ENCODE measurements around the gene CLSTN2. TPM values are rescaled to one million over a fixed set of nuclear protein-coding genes. Genes with fewer than 3 reads are reported as not detected.

Gene CLSTN2
- total and polyA plus RNA-seq, 8 donors = 0.31 to 1.1 (median 0.61) TPM

- peaks cover 0 to 4% of the 10 kb centered on the region in 2 donors for H3K9me3 ChIP-seq
- H3K4me3 ChIP-seq = no peak overlapping the region
- DNase-seq = no peak
- no peak for ATAC-seq
- no peaks in the 10 kb centered on the region for H3K36me3 ChIP-seq
- no peak overlapping the region for H3K27ac ChIP-seq
- no peaks in the 10 kb centered on the region for H3K27me3 ChIP-seq
- no peak for TF ChIP-seq CTCF (IDR thresholded peaks at IDR 0.05)
- intact Hi-C loops (cut with DNase I) = no loop called here
- H3K4me1 ChIP-seq = no peaks in the 10 kb centered on the region
These were observed 409.1 kb downstream of the CLSTN2 start for GRCh38 chr3:140344082-140344454.

DNA sequence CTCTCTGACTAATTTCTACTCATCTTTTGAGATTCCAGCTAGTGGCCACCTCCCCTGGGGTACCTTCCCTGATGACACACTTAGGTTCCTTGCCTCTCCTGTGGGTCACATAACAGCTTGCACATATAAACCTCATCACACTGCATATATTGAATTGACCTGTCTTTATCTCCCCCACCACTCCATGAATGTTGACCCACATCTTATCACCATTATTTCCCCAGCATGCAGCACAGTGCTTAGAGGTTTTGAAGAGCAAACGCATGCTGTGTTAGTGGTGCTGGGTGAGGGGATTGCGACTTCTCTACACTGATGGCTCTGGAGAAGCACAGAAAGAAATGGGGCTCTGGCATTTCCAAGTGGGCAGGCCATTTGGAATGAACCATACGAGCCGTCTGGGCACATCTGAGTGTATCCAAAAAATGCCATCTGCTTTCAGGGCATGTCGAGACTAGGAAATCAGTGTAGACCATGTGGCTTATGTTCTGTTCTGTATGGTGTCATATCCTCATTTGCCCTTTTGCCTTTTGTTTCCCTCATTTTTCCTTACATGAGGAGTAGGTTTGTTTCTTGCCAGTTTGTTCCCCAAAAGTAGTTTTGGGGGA, 409.7 kb downstream of the CLSTN2 start:
- Histone ChIP-seq H3K4me1 (no peaks in the 10 kb centered on the region), H3K27me3 (no peaks in the 10 kb centered on the region), H3K36me3 (no peaks in the 10 kb centered on the region), H3K4me3 (no peak overlapping the region), H3K27ac (no peak overlapping the region), H3K9me3 (peaks cover 0 to 6% of the 10 kb centered on the region in 2 donors)
- ATAC-seq (no peak), DNase-seq (no peak)
- no peak for TF ChIP-seq CTCF (IDR thresholded peaks at IDR 0.05)
- intact Hi-C loops (cut with DNase I) = no loop called here

GRCh38 chr3:140347151-140347550, 412.2 kb downstream of the CLSTN2 start:
- no peaks in the 10 kb centered on the region for H3K4me1 ChIP-seq
- intact Hi-C loops (cut with DNase I) = no loop called here
- no peak overlapping the region for H3K27ac ChIP-seq
- no peak for ATAC-seq
- H3K27me3 ChIP-seq = no peaks in the 10 kb centered on the region
- peaks cover 0 to 6% of the 10 kb centered on the region in 2 donors for H3K9me3 ChIP-seq
- no peak for TF ChIP-seq CTCF (IDR thresholded peaks at IDR 0.05)
- no peak overlapping the region for H3K4me3 ChIP-seq
- H3K36me3 ChIP-seq = no peaks in the 10 kb centered on the region
- peak in 1 of 4 donors; percentile 38 for DNase-seq

- TF ChIP-seq CTCF (IDR thresholded peaks at IDR 0.05) = no peak
- intact Hi-C loops (cut with DNase I) = no loop called here
- no peak for DNase-seq
These were observed 415.0 kb downstream of the CLSTN2 start for GRCh38 chr3:140349938-140350337.

DNA sequence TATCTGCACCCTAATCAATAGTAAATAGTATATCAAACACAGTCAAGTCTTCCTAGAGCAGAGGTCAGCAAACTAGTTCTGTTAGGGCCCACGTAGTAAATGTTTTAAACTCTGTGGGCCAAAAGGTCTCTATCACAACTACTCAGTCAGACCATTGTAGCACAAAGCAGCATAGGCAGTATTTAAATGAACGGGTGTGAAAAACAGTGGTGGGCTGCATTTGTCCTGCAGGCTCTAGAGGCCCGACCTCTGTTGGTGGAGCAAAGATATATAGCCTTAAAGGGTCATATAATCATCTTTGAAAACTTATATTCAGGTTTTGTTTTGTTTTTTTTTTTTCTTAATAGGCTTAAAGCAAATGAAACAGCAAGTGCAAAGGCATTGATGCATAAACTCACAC, 416.5 kb downstream of the CLSTN2 start:
- no peak overlapping the region for H3K27ac ChIP-seq
- DNase-seq = no peak
- no peak for TF ChIP-seq CTCF (IDR thresholded peaks at IDR 0.05)
- H3K9me3 ChIP-seq = peaks cover 0 to 6% of the 10 kb centered on the region in 2 donors
- H3K27me3 ChIP-seq = no peaks in the 10 kb centered on the region
- intact Hi-C loops (cut with DNase I) = no loop called here
- ATAC-seq = no peak
- H3K4me1 ChIP-seq = no peaks in the 10 kb centered on the region
- H3K36me3 ChIP-seq = no peaks in the 10 kb centered on the region
- no peak overlapping the region for H3K4me3 ChIP-seq

More at GRCh38 chr3:140349938-140350337, 415.0 kb downstream of the CLSTN2 start:
- no peaks in the 10 kb centered on the region for H3K36me3 ChIP-seq
- no peak for ATAC-seq
- H3K27me3 ChIP-seq = no peaks in the 10 kb centered on the region
- H3K4me1 ChIP-seq = no peaks in the 10 kb centered on the region
- no peak overlapping the region for H3K4me3 ChIP-seq
- peaks cover 0 to 6% of the 10 kb centered on the region in 2 donors for H3K9me3 ChIP-seq
- no peak overlapping the region for H3K27ac ChIP-seq
